Activated naive CD4-positive, alpha-beta T cell treated with anti-CD3 and anti-CD28 coated beads, Interleukin-2, amount 50 U/mL, for 24 hours (primary cell): ENCODE data around the gene SATB2.

Source experiments
- H3K27ac Mint-ChIP-seq: one replicate; pipeline ENCODE4 v1.8.0; 2021; ENCODE audit warnings: mild to moderate bottlenecking, mixed read lengths
- H3K27me3 Mint-ChIP-seq: one replicate; pipeline ENCODE4 v1.8.0; 2021; ENCODE audit warnings: mixed read lengths
- H3K36me3 Mint-ChIP-seq: one replicate; pipeline ENCODE4 v1.8.0; 2021; ENCODE audit warnings: mixed read lengths
- H3K4me1 Mint-ChIP-seq: one replicate; pipeline ENCODE4 v1.8.0; 2021; ENCODE audit warnings: mixed read lengths
- H3K4me3 Mint-ChIP-seq: one replicate; pipeline ENCODE4 v1.8.0; 2021; ENCODE audit warnings: mild to moderate bottlenecking, mixed read lengths
- H3K9me3 Mint-ChIP-seq: one replicate; pipeline ENCODE4 v1.8.0; 2021; ENCODE audit warnings: mixed read lengths

The SATB2 gene

DNA sequence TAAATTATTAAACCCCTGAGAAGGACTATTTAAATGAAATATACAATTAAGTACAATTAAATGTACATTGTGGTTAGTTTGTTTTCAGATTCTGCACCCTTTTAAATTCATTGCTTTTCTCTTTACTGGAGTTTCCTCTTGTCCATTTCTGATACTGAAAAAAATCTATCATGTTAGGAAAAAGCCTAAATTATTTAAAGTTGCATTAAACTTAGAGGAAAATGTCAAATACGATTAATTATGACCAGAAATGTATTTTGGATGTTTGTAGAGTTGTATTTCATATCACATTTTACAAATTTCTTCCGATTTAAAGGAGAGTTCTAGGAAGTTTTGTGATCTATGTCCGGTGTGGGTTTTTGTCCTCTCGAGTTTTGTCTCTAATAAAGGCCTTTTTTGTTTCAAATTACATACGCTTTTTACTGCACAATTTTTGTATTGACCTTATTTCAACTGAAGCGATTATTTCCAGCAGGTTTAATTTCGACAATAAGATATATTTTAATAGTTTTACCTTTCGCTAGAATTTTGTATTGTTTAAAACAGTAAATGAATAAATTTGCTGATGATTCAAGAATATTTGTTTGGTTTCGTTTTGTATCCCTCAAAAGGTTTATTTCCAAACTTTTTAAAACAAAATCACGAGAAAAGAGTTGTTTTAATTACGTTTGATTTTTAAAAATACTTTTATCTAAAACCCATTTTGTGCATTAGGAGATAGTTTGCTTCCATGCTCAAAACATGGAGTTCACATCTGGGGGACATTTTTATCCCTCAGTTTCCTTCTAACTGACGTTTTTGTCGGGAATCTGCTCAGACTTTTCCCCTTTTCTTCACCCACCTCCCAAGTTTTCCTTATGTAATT is 3.3 kb upstream of the SATB2 start:
- Mint-ChIP-seq H3K9me3 (peaks cover 9% of the 10 kb centered on the region), H3K4me3 (peak overlapping the region; percentile 36), H3K36me3 (peaks cover 4% of the 10 kb centered on the region), H3K27me3 (peaks cover 43% of the 10 kb centered on the region), H3K4me1 (peaks cover 30% of the 10 kb centered on the region), H3K27ac (peak overlapping the region; percentile 30)

DNA sequence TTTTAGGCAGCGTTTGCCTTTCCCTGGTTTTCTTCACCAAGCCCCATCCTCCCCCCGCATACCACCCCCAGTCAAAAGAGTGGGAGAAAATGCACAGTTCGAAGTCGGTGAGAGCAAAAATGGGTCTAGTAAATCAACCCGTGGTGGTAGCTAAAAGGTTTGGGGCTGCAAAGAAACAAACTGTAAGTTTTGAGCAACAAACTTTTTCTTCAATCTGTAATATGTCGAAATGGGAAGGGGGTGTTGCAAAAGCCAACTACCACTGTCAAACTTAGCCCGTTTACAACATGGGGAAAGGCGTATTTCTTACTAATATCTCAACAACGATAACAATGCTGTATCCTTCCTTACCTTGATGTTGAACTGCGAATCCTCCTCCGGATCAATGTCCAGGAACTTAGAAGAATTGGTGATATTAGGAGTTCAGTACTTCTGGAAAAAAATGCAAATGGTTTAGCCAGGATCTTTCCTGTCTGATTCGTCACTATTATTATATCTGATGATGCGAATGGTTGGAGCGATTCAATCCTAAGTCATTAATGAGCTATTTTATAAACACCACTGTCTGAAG is 2.4 kb upstream of the SATB2 start:
- H3K4me1 Mint-ChIP-seq = peaks cover 29% of the 10 kb centered on the region
- peaks cover 39% of the 10 kb centered on the region for H3K27me3 Mint-ChIP-seq
- no peak overlapping the region for H3K27ac Mint-ChIP-seq

DNA sequence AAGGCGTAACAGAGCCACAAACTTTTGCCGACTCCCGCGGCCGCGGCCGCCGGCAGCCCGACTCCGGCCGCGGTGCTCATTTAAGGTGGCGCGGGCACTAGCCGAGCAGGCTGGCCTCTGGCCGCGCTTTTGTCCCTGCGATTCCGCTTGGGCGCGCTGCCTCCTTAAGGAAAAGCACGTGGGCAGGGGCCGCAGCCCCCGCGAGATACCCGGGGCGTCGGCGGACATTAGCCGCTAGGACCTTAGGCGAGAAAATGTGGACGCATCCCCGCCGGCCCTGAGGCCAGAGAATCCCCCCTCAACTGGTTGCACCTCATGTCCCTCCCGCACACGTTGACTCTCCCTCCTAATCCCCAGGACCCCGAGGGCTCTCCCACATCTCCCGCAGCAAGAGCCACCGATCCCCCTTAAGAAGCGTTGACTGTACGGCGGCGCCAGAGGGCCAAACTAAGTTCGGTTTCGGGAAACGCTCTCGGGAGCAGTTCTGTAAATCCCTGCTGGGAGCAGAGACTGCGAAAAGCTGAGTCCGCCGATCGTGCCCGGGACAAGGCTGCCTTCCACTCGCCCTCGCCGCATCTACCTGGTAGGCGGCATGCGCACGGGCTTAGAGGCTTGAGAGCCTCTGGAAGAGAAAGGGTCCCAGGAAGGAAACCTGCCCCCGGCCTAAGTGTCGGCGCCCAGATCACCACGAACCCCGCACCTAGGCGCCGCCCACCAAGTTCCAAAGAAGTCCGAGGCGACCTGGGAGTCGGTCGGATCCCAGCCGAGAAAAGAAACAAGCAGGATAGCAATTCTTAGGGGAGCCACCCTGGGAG is 1.8 kb upstream of the SATB2 start:
- H3K4me3 Mint-ChIP-seq = peak overlapping the region; percentile 96
- peaks cover 4% of the 10 kb centered on the region for H3K9me3 Mint-ChIP-seq
- H3K27me3 Mint-ChIP-seq = peaks cover 38% of the 10 kb centered on the region
- peaks cover 4% of the 10 kb centered on the region for H3K36me3 Mint-ChIP-seq
- H3K4me1 Mint-ChIP-seq = peaks cover 25% of the 10 kb centered on the region
- peak overlapping the region; percentile 51 for H3K27ac Mint-ChIP-seq

More for the DNA sequence above, 2.4 kb upstream of the SATB2 start:
- Mint-ChIP-seq H3K9me3 (peaks cover 8% of the 10 kb centered on the region), H3K36me3 (peaks cover 4% of the 10 kb centered on the region), H3K4me3 (peak overlapping the region; percentile 96)

DNA sequence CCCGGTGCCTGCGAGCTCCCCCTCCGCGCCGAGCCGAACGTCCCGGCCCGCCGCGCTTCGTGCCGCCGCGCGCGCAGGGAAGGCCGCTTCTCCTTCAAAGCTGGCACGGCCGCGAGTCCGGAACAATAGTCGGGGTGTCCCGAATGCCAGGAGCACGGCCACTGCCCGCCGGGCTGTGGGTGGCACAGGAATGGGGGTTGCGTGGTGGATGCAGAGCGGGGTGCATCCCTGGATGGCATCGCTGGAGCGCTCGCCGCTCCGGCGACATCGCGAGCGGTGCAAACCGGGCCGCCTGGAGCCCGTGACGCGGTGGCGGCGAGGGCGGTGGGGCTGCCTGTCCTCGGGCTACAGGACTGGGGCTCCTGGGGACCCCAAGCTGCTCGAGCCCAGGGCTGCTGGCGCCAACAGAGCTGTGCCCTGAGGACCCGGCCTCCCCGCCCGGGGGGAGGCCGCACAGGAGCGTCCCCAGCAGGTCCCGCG is 1.1 kb upstream of the SATB2 start:
- Mint-ChIP-seq H3K27me3 (peaks cover 42% of the 10 kb centered on the region), H3K4me1 (peaks cover 25% of the 10 kb centered on the region), H3K9me3 (peaks cover 4% of the 10 kb centered on the region), H3K36me3 (peaks cover 4% of the 10 kb centered on the region), H3K4me3 (peak overlapping the region; percentile 68), H3K27ac (no peak overlapping the region)

DNA sequence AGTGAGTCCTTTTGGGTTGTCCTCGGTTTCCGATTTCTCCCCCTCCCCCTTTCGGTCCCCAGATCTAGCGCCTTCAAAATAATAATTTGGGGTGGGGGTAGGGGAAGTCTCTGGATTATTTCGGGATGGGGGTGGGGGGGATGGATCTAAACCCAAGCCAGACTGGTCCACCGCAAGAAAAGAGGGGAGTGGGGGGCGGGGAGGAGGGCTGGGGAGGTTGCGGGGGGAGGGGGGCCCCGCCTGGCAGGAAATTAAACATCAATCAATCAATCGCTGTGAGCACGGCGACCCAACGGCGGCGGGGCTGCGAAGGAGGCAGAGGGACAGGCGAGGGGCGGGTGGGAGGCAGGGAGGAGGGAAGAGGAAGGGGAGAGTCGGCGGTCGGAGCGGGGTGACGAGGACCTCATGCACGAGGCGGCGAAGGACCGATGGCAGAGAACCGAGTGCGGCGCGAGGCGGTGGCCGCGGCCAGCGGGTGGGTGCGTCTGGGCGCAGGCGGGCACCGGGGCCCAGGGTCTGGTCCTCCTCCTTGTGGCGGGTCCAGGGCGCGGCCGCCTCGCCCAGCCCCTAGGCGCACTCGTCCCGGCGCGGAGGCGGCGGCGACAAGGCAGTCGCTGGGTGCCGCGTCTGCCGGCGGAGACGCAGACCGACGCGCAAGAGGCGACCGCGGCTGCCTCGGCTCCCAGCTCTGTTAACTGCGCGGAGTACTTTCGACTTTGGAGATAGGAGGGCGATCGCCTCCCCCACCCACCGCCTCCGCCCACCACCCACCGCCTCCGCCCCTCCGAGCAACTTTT is 468 bp upstream of the SATB2 start:
- Mint-ChIP-seq H3K4me1 (peaks cover 25% of the 10 kb centered on the region), H3K9me3 (peaks cover 4% of the 10 kb centered on the region), H3K4me3 (peak overlapping the region; percentile 83), H3K27ac (no peak overlapping the region), H3K27me3 (peaks cover 40% of the 10 kb centered on the region), H3K36me3 (peaks cover 4% of the 10 kb centered on the region)

DNA sequence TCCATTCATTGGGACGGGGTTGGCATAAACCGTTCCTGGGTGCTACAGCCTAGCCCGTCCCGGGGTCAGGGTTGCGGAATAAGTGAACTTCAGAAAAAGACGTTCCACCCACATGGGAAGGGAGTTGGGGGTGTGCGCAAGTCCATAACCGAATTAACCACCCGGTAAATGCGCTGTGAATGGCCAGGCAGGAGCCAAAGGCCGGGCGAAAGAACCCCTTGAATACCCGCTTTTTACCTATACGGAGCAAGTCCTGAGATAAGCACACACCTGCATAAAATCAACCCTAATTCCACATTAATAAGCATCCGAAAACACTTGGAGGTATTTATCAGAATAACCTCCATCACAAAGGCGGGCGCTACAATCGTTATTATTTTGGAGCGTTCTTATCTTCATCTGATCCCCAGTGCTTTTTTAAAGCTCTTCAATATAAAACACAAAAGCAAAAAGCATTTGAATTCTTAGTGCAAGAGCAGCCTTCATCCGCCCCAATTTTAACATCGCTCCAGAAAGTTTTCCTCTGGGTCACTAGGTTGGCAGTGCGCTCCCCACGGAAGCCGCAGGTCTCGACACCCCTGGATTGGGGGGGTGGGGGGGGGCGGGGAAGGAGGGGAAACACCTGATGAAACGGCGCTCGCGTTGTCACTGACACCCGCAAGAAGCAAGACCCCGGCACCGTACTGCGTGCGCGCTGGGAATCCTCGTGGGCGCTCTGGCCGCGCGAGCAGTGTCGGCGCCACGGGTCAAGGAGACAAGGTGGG is 1.2 kb downstream of the SATB2 start:
- Mint-ChIP-seq H3K9me3 (peaks cover 4% of the 10 kb centered on the region), H3K27me3 (peaks cover 46% of the 10 kb centered on the region), H3K4me3 (peak overlapping the region; percentile 65), H3K4me1 (peaks cover 25% of the 10 kb centered on the region), H3K27ac (no peak overlapping the region), H3K36me3 (peaks cover 4% of the 10 kb centered on the region)

DNA sequence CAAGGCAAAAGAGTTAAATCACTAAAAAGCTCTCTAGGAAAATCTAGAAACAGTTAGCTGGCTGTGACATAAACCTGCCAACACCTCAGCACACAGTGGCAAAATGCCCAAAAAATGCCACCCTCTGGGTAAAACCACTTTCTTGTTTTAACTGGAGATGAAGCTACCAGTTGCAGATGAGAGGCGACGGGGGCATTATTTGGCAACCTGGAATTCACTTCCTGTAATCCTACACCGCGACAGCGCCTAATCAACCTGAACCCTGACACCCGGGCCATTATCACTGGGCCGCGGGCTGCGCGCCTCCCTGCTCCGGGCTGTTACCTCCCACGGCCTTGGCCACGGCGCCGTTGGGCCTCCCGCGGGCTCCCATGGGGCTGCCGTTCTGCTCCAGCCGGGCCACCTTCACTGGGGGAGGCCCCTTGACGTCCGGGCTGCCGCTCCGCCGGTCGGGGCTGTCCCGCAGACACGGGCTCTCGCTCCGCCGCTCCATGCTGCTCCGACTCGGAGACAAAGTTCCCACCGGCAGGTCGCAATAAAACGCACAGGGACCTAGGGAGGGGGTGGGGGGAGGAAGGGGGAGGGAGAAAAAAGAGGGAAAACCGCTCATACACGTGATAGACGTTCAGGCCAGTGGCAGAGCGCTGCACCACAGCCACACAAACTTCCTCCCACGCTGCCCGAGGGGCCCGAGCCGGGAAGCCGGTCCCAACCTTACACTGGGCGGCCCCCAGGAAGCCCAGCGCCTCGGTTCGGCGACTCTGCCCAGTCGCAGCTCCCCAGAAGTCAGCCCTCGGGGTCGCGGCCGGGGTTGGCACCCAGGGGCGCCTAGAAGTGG is 2.0 kb downstream of the SATB2 start:
- H3K36me3 Mint-ChIP-seq = peaks cover 2% of the 10 kb centered on the region
- H3K4me1 Mint-ChIP-seq = peaks cover 25% of the 10 kb centered on the region
- H3K27me3 Mint-ChIP-seq = peaks cover 46% of the 10 kb centered on the region
- H3K27ac Mint-ChIP-seq = no peak overlapping the region
- peaks cover under 1% of the 10 kb centered on the region for H3K9me3 Mint-ChIP-seq
- H3K4me3 Mint-ChIP-seq = peak overlapping the region; percentile 65

DNA sequence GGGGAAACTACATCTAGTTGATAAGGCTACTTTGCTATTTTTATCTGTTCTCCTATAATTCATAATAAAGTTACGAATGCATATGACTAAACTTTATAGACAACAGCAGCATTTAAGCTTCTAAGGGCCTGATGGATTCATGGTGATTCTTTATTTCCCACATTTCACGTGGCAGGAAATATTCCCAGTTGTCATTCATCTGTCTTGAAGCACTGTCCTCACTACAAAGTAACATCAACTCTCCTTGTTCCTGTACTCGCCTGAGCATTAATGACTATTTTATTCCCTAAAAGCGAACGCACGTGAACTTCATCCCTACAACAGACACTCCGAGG is 2.6 kb downstream of the SATB2 start:
- Mint-ChIP-seq H3K9me3 (no peaks in the 10 kb centered on the region), H3K4me3 (no peak overlapping the region), H3K27ac (no peak overlapping the region), H3K36me3 (peaks cover 2% of the 10 kb centered on the region), H3K27me3 (peaks cover 43% of the 10 kb centered on the region), H3K4me1 (peaks cover 22% of the 10 kb centered on the region)

DNA sequence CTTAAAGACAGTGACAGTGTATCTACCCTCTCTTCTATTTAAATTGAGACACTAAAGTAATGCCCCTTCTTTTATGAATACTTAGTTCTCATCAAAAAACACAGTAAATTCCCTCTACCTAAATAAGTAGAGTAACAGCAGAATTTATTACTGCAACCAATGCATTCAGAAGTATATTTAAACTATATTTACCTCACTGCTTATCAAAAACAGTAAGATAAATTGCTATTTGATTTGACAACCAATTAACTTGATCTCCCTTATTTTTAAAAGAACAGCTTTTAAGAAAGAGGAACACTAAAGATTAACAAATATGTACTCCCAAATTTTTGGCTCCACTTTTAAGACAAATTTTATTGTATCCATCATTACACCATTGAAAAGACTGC is 4.8 kb downstream of the SATB2 start:
- H3K4me1 Mint-ChIP-seq = peaks cover 12% of the 10 kb centered on the region
- no peak overlapping the region for H3K4me3 Mint-ChIP-seq
- H3K27ac Mint-ChIP-seq = no peak overlapping the region
- no peaks in the 10 kb centered on the region for H3K36me3 Mint-ChIP-seq
- no peaks in the 10 kb centered on the region for H3K9me3 Mint-ChIP-seq
- peaks cover 37% of the 10 kb centered on the region for H3K27me3 Mint-ChIP-seq

DNA sequence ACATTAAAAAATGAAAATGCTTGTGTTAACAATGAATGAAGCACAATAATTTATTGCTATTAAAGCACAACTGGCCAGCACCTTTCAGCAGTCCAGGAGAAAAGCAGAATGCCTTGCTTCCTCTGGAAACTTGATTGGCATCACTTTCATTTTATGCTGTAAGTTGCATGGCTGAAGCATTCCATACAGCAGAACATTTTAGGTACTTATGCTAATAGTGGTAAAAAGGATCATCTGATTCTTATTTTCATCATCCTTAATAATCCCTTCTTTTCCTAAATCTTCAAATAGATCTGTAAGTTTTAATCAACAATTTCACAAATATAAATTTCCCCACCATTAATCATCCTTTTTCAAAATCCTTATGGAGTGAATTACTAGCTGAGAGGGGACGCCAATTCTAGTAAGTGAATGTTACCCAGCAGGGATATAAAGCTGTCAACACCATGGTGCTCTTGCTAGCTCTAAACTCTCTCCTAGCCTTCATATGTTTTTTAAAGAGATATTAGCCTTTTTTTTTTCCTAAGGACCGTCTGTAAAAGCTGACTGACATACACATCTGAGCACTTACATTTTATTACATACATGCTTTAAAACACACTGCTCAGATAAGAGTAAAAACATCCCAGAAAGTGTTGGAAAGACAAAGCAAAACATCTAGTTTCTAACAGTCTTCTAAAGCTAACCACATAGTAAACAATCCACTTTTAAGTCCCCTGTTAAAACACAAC is 5.3 kb downstream of the SATB2 start:
- Mint-ChIP-seq H3K36me3 (no peaks in the 10 kb centered on the region), H3K4me3 (no peak overlapping the region), H3K4me1 (peaks cover 12% of the 10 kb centered on the region), H3K9me3 (no peaks in the 10 kb centered on the region), H3K27ac (no peak overlapping the region), H3K27me3 (peaks cover 41% of the 10 kb centered on the region)

DNA sequence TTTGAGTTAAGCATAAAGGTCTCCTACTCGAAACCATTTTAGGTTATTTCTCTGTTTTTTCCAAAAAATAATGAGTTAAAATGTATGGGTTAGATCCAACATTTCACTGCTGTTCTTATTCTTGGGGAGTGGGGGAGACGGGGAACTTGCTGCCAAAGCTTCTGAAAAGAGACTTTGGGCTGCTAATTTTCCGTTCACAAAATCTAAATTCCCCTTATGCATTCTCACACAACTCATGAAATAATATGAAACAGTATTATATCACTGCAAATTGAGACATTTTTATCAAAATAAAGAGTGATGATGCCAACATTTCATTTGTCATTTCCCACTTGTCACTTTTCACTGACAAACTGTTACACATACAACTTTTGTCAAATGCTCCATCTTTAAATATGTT is 7.8 kb downstream of the SATB2 start:
- H3K36me3 Mint-ChIP-seq = no peaks in the 10 kb centered on the region
- peaks cover 41% of the 10 kb centered on the region for H3K27me3 Mint-ChIP-seq
- H3K4me3 Mint-ChIP-seq = no peak overlapping the region

DNA sequence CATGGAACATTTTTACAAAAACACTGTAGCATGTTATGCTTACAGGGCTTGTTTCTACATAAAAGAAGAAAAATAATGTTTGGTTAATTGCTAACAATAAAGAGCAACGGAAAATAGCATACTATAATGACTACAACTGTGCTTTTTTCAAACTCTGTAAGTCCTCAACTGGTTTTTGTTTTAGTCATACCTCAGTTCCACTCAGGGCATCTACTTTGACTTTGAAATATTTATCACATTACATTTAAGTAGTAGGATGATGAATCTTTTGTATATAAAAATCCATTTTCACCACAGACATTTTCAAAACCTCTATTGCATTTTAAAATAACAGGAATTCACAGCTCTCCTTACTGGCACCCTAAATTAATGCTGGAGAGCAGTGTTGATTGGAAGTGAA is 8.3 kb downstream of the SATB2 start:
- Mint-ChIP-seq H3K36me3 (no peaks in the 10 kb centered on the region), H3K27me3 (peaks cover 44% of the 10 kb centered on the region), H3K9me3 (no peaks in the 10 kb centered on the region), H3K4me1 (no peaks in the 10 kb centered on the region), H3K4me3 (no peak overlapping the region), H3K27ac (no peak overlapping the region)

More for the DNA sequence above, 7.8 kb downstream of the SATB2 start:
- Mint-ChIP-seq H3K27ac (no peak overlapping the region), H3K9me3 (no peaks in the 10 kb centered on the region), H3K4me1 (no peaks in the 10 kb centered on the region)

DNA sequence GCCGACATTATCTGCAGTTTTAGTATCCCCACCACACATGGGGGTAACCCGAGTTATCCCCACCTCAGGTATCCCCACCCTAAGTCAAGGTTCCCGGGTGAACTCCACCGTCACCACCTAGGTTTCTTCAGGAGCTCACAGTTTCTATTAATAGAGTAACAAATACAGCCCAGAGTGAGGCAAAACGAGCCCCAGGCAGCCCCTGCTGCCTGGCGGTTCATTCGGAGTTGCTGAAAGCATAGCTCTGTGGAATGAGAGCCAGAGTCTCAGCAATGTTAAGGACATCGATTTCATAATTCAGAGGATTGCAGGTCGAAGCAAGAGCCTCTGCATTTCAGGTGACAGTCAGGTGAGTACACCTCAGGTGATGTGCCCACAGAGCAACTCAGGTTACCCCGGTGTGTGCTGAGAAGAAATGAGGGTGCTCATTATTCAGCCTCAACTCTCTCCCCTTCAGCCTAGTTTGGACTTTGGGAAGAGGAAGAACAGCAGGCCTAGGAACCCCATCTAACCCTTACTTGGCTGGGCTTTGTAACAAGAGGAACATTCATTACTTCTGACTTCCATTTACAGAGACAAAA is 10.7 kb downstream of the SATB2 start:
- H3K36me3 Mint-ChIP-seq = no peaks in the 10 kb centered on the region
- no peaks in the 10 kb centered on the region for H3K9me3 Mint-ChIP-seq
- H3K4me3 Mint-ChIP-seq = no peak overlapping the region
- H3K4me1 Mint-ChIP-seq = no peaks in the 10 kb centered on the region
- H3K27ac Mint-ChIP-seq = no peak overlapping the region
- peaks cover 39% of the 10 kb centered on the region for H3K27me3 Mint-ChIP-seq
